ENCODE results near the gene PLXNA3.

GRCh38 chrX:154439841-154440240 is 18.2 kb upstream of the PLXNA3 start:
- TF ChIP-seq EZH2phosphoT487 (IDR thresholded peaks at IDR 0.05; ENCODE audit: low read length) (no peak), EZH2 (optimal IDR thresholded peaks at IDR 0.05; ENCODE audit: low read depth, low read length) (no peak)
